Stimulated activated CD4-positive, alpha-beta T cell treated with anti-CD3 and anti-CD28 coated beads, Interleukin-1b, Interleukin-23, amount 100 ng/mL, for 24 hours (primary cell): ENCODE results near the gene CREM.
A peak's percentile ranks its signal among the peaks of the same experiment; 100 is the strongest.

ENCODE experiments used
- DNase-seq, 4 experiments: peaks; one replicate each; pipeline ENCODE4 v3.0.0-alpha.2; 2020; ENCODE audit warnings: low read depth in 4 of 4, low spot score in 1 of 4

CREM gene

GRCh38 chr10:35218339-35218955, 91.8 kb downstream of the CREM start:
- DNase-seq = peak; percentile 74 to 86 (median 78)

- no peak for DNase-seq
Measured at GRCh38 chr10:35219292-35219691, 92.6 kb downstream of the CREM start.

- no peak for DNase-seq
Measured at GRCh38 chr10:35219891-35220890, 93.5 kb downstream of the CREM start.

- DNase-seq = no peak
Measured at GRCh38 chr10:35223016-35223415, 96.4 kb downstream of the CREM start.

GRCh38 chr10:35224045-35224740, 97.5 kb downstream of the CREM start:
- DNase-seq = no peak

GRCh38 chr10:35225204-35225603, 98.6 kb downstream of the CREM start:
- no peak for DNase-seq

GRCh38 chr10:35226507-35226906, 99.9 kb downstream of the CREM start:
- DNase-seq = no peak

GRCh38 chr10:35228058-35228457, 101.4 kb downstream of the CREM start:
- DNase-seq = no peak

- no peak for DNase-seq
Measured at GRCh38 chr10:35231646-35232045, 105.0 kb downstream of the CREM start.

- DNase-seq = no peak
Measured at GRCh38 chr10:35232527-35232926, 105.9 kb downstream of the CREM start.

- no peak for DNase-seq
Measured at GRCh38 chr10:35234073-35234472, 107.4 kb downstream of the CREM start.

- DNase-seq = no peak
Measured at GRCh38 chr10:35236739-35237138, 110.1 kb downstream of the CREM start.

- no peak for DNase-seq
Measured at GRCh38 chr10:35237766-35238512, 111.3 kb downstream of the CREM start.

GRCh38 chr10:35244549-35244948, 117.9 kb downstream of the CREM start:
- no peak for DNase-seq

GRCh38 chr10:35246770-35247343, 120.2 kb downstream of the CREM start:
- no peak for DNase-seq

- no peak for DNase-seq
Measured at GRCh38 chr10:35251373-35252100, 124.9 kb downstream of the CREM start.

- no peak for DNase-seq
Measured at GRCh38 chr10:35257057-35257983, 130.7 kb downstream of the CREM start.

GRCh38 chr10:35259769-35260397, 133.2 kb downstream of the CREM start:
- DNase-seq = no peak
